TTC549 (cell line): ENCODE results near the gene MARVELD3.
"Not testable (repeated sequence)": the region's sequence is repeated elsewhere in the genome, so short reads cannot be mapped to it uniquely, and the experiment has no call there.

Experiments
- FAIRE-seq: peaks from 2 replicates; lab custom pipeline; 2012; peaks lifted over from hg19 to GRCh38; lab: Jason Lieb, UNC

MARVELD3 gene

DNA sequence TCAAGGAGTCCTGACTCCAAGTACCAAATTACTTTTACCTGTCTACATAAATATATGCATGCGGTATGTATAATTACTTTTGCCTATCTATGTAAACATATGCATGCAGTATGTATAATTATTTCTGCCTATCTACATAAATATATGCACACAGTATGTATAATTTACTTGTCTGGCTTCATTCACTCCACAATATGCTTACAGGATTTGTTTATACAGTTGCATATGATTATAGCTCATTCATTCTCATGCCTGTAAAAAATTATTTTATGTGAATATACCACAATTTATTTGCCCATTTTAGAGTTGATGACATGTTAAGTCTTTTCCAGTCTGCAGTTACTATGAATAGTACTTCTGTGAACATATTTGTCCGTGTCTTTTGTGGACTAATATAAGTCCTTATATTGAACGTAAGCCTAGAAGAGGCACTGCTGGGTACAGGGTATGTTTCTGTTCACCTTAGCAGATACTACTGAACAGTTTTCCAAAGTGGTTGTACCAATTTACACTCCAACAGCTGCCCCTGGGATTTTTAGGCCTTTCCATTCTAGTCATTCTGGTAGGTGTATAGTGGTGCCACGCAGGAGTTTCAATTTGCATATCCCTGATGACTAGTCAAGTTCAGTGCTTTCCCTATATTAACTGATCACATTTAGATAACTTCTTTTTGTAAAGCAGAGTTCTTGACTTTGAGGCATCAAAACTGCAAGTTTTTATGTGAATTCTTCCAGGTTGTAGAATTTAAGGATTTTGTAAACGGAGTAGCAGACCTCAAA is 47.0 kb downstream of the MARVELD3 start:
- no peak for FAIRE-seq

DNA sequence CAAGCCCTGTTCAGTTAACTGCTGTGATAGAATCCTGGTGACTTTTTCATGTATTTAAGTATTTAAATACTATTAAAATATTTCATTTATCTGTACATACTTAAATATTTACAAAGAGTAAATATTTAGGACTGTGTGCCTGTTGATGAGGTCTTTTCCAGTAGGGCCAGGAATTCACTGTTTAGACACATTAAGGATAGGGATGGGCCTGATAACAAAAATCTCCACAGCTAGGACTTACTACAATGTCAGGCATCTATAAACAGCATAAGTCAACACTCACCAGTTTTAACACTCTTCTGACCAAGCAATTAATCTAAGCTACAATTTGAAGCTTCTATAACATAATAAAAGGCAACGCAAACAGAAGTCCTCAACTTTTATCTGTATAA is 47.6 kb downstream of the MARVELD3 start:
- FAIRE-seq, result no peak

DNA sequence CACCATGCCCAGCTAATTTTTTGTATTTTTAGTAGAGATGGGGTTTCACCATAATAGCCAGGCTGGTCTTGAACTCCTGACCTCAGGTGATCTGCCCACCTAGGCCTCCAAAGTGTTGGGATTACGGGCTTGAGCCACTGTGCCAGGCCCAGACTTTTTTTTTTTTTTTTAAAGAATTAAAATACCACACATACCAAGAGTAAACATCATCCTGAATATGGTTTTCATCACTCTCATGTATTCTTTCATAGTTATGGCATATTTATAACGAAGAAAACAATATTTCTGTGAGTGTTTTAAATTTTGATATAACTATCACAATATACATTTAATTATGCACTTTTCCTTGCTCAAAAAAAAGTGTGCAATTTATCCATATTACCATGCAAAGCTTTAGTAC is 48.2 kb downstream of the MARVELD3 start:
- no peak for FAIRE-seq

DNA sequence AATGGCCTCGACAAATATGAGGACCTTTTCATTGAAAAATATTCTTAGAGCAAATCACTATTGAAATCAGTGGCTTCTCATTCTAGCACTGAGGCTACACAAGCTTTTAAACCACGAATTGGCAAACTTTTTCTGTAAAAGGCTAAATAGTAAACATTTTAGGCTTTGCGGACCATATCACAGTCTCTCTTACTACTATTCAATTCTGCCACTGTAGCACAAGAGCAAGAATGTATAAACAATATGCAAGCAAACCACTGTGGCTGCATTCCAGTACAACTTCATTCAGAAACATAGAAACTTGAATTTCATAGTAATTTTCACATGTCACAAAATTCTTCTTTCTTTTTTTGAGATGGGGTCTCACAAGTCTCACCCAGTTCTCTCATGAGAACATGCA is 49.4 kb downstream of the MARVELD3 start:
- no peak for FAIRE-seq

DNA sequence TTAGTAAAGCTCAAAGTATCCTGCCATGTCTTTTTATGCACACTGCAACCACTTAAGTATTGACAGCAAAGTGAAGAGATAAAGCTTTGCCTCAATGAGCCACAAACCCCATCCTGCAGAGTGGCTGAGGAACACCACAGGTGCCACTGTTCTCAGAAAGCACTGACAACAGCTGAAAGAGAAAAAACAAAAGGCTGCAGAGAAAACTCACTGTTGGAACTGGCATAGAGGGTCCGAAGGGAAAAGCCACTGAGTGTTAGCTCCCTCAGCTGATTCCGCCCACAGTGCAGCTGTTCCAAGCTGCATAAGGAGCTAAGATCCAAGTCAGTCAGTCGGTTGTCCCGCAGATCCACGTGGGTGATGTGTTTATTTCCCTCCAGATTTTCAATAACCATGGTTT is 50.3 kb downstream of the MARVELD3 start:
- no peak for FAIRE-seq

DNA sequence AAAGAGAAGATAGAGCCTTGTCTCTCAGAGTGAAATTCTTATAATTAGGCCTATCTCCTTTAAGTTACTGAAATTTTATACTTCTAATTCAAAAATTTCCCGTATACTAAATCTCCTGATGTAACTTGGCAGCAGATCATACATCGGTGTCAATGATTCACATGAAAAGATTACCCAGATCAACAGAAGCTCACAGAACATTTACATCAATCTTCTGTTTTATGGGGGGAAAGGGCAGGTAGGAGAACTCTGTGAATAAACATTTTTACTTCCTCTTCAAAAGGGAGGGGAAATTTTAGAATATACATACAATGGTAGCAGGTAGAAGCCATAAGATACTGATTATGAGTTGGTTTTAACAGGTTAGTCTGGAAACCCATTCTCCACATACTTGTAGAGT is 55.4 kb downstream of the MARVELD3 start:
- FAIRE-seq, result no peak

- FAIRE-seq, result not testable (repeated sequence)
Measured at GRCh38 chr16:71684280-71684679, 58.3 kb downstream of the MARVELD3 start.
